Hepatocyte (in vitro differentiated cells): ENCODE measurements around the gene ZBTB44.

Source experiments
- EZH2 ChIP-seq: fragments of 200-600 bp; sonication (generic); IDR thresholded peaks from 2 replicates; pipeline ENCODE4 v1.6.1; 2016; ENCODE audit warnings: antibody characterized with exemption, mild to moderate bottlenecking, borderline replicate concordance
- EZH2phosphoT487 ChIP-seq: fragments of 200-600 bp; sonication (generic); IDR thresholded peaks from one replicate; pipeline ENCODE4 v1.6.1; 2018; ENCODE audit warnings: antibody characterized with exemption, mild to moderate bottlenecking, low read depth, moderate library complexity; ENCODE audit not compliant: unreplicated experiment, severe bottlenecking
- TF ChIP-seq, protein P1 (sequence below): fragments of 200-600 bp; sonication (generic); IDR thresholded peaks from 2 replicates; pipeline ENCODE4 v1.5.1; 2016; ENCODE audit warnings: antibody characterized with exemption, mild to moderate bottlenecking; ENCODE audit not compliant: poor library complexity

DNA sequence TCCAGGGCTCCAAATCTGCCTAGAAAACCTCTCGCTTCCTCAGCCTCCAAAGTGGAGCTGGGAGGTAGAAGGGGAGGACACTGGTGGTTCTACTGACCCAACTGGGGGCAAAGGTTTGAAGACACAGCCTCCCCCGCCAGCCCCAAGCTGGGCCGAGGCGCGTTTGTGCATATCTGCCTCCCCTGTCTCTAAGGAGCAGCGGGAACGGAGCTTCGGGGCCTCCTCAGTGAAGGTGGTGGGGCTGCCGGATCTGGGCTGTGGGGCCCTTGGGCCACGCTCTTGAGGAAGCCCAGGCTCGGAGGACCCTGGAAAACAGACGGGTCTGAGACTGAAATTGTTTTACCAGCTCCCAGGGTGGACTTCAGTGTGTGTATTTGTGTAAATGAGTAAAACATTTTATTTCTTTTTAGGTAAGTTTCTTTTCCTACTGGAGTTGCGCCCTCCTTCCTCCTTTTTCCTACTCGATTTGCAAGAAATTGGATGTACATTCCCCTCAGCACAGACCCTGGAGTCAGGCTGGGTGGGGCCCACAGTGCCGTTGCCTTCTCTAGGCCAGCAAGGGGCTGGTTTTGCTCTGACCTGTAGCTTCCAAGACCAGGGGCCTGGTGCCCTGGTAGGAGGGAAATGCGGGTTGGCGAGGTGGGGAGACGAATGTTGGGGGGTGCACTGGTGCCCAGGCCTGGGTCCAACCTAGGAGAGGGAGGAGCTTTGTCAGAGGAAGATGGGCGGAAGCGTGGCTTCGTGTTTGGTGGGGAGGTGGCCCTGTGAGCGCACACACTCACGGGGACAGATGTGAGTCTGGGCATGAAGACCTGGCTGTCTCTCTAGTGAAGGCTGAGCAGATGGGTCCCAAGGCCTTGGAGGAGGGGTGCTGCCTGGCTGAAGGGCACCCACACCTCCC, 104.5 kb downstream of the ZBTB44 start:
- TF ChIP-seq, protein P1, sequence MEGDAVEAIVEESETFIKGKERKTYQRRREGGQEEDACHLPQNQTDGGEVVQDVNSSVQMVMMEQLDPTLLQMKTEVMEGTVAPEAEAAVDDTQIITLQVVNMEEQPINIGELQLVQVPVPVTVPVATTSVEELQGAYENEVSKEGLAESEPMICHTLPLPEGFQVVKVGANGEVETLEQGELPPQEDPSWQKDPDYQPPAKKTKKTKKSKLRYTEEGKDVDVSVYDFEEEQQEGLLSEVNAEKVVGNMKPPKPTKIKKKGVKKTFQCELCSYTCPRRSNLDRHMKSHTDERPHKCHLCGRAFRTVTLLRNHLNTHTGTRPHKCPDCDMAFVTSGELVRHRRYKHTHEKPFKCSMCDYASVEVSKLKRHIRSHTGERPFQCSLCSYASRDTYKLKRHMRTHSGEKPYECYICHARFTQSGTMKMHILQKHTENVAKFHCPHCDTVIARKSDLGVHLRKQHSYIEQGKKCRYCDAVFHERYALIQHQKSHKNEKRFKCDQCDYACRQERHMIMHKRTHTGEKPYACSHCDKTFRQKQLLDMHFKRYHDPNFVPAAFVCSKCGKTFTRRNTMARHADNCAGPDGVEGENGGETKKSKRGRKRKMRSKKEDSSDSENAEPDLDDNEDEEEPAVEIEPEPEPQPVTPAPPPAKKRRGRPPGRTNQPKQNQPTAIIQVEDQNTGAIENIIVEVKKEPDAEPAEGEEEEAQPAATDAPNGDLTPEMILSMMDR: no peak
- TF ChIP-seq EZH2phosphoT487 (no peak), EZH2 (no peak)
